Fibroblast of gingiva (primary cell): ENCODE data around the gene INO80.

Experiments used
- DNase-seq: peaks from one replicate; pipeline ENCODE4 v3.0.0-alpha.2; 2011; ENCODE audit warnings: low read depth

The INO80 gene

DNA sequence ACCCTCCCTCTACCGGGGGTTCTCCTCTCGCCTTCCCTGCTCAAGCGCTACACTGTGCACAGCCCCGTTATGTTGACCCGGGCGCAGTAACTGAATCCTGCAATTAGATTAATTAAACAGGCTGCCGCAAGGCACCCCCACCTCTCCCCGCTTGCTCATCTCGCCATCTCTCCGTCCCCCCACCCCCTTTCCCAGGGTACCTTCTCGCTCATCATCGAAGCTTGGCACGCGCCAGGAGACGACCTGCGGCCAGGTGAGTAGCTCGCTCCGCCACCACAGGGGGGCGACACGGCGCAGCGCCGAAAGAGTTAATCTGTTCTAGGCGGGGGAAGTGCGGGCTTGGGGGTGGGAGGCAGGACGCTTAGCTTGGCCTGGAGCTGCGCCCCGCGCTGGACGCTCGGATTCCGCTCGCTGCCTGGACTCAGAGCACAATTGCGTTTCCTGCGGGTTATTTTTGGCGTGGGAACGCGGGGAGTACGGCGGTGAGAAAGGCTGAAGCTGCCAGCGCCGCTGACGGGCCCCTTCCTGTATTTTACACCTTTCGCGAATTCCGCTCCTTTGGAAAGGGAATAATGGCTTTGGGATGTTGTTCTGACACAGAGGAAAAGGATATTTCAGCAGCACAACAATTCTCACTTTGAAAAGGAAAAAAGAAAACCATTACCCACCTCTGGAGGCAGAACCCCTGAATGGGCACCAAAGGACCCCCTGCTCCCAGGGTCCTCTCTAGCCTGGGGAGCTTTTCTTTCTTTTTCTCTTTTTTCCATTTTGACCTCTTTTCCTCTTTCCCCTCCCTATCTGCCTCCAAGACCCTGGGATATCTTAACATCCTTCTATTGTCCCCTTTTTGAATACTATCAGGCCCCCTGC lies 185.4 kb downstream of the INO80 start:
- no peak for DNase-seq

DNA sequence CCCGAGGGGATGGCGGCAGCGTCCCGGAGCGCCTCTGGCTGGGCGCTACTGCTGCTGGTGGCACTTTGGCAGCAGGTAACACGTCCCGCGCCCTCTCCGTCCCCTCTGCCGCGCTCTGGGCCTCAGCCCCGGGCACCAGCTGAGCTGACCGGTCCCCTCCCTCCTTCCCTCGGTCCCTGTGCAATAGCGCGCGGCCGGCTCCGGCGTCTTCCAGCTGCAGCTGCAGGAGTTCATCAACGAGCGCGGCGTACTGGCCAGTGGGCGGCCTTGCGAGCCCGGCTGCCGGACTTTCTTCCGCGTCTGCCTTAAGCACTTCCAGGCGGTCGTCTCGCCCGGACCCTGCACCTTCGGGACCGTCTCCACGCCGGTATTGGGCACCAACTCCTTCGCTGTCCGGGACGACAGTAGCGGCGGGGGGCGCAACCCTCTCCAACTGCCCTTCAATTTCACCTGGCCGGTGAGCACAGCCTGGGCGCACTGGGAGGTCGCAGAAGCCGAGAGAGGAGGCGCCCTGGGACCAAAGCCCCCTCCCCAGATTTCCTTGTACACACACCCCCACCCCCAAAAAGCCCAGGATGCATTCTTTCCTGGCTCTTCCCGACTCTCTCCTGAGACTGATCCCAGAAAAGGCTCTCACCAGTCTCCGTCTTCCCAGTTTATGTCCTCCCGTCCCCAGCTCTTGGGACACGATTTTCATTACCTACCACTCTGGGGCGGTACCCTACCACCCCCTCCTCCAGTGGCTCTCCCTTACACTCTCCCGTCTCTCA lies 186.2 kb downstream of the INO80 start:
- DNase-seq, result peak; percentile 54
